HepG2 (cell line): Measurements from ENCODE around the gene RSKR.

Experiments used
- HMGXB4 ChIP-seq, 2 experiments: sonication (generic) in 1 of 2; formaldehyde crosslinking in 1 of 2; IDR thresholded peaks; 2 replicates each; pipeline versions ENCODE4 v1.4.0 to v1.6.1; 2018 to 2020; ENCODE audit warnings: missing genetic modification reagents in 2 of 2, borderline replicate concordance in 1 of 2, low read depth in 1 of 2, mild to moderate bottlenecking in 1 of 2, missing biosample characterization in 1 of 2
- JUND ChIP-seq: sonication (generic); formaldehyde crosslinking; IDR thresholded peaks from 2 replicates; pipeline ENCODE4 v1.8.0; 2022; ENCODE audit warnings: mild to moderate bottlenecking, missing genetic modification reagents
- KLF9 ChIP-seq: IDR thresholded peaks from 2 replicates; pipeline ENCODE4 v1.6.1; 2016; ENCODE audit warnings: low read depth
- MAZ ChIP-seq, 2 experiments: sonication (generic) in 1 of 2; formaldehyde crosslinking in 1 of 2; IDR thresholded peaks; 2 replicates each; pipeline versions ENCODE4 v1.5.0 to v1.6.1; 2012 to 2020; ENCODE audit warnings: low read depth in 2 of 2, mild to moderate bottlenecking in 2 of 2, borderline replicate concordance in 1 of 2, improper control_type of control experiment in 1 of 2, low read length in 1 of 2, missing genetic modification reagents in 1 of 2, moderate library complexity in 1 of 2
- NR2F6 ChIP-seq, 2 experiments: IDR thresholded peaks; 2 replicates each; pipeline ENCODE4 v1.6.1; 2016; ENCODE audit warnings: antibody characterized with exemption in 1 of 2, mild to moderate bottlenecking in 1 of 2
- POLR2AphosphoS5 ChIP-seq: IDR thresholded peaks from 2 replicates; pipeline ENCODE4 v1.6.1; 2012; ENCODE audit warnings: low read depth, low read length
- SMC3 ChIP-seq: IDR thresholded peaks from 2 replicates; pipeline ENCODE4 v1.6.1; 2011; ENCODE audit warnings: low read length, improper control_type of control experiment
- SUZ12 ChIP-seq: fragments of 150-350 bp; IDR thresholded peaks from 2 replicates; pipeline ENCODE4 v1.6.1; 2014; ENCODE audit warnings: low read depth, low read length
- SYNCRIP ChIP-seq: fragments of 200-400 bp; formaldehyde crosslinking; IDR thresholded peaks from 2 replicates; pipeline ENCODE4 v1.6.1; 2018; ENCODE audit warnings: mild to moderate bottlenecking, low read depth, low read length; ENCODE audit not compliant: insufficient read depth
- TCF7L2 ChIP-seq: IDR thresholded peaks from 2 replicates; pipeline ENCODE4 v1.6.1; 2011; ENCODE audit warnings: mild to moderate bottlenecking, low read depth, low read length, moderate library complexity
- ZBTB43 ChIP-seq: sonication (generic); formaldehyde crosslinking; conservative IDR thresholded peaks from 2 replicates; pipeline ENCODE4 v1.4.0; 2020; ENCODE audit warnings: missing genetic modification reagents
- TF ChIP-seq, protein P1 (sequence below): sonication (generic); formaldehyde crosslinking; IDR thresholded peaks from 2 replicates; pipeline ENCODE4 v1.4.0; 2020; ENCODE audit warnings: low read depth, mild to moderate bottlenecking, missing genetic modification reagents
- TF ChIP-seq, protein P2 (sequence below): sonication (generic); formaldehyde crosslinking; IDR thresholded peaks from 2 replicates; pipeline ENCODE4 v1.4.0; 2020; ENCODE audit warnings: missing genetic modification reagents

DNA sequence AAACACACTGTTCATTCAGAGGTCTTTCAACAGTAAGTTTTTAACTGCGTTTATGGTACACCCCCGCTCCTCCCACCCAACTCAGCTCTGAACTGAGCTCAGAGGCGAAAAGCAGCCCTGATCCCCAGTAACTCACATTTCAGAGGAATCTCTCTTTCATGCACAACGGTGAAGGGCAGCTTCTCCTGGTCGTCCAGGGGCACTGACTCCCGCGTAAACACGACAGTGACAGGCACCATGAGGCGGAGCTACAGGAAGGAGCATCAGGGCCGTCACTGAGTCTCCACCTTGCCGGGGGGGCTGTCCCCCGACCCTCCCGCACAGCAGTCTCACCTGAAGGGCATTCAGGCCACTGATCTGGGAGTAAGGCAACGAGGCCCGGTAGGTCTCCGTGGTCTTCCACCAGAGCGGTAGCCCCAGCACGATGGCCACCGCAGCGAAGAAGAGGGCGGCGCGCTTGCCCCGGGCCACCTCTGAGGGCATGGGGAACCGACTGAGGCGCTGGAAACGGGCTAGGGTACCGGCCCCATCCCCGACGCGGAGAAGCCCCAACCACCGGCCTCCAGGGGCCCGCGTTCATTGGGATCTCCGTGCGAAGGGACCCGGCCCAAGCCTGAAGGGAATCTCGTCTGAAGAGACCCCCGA, 43.1 kb downstream of the RSKR start:
- TF ChIP-seq MAZ (IDR thresholded peaks at IDR 0.05; ENCODE audit: borderline replicate concordance, low read depth, low read length) (no peak), MAZ (CRISPR knock-in tag; IDR thresholded peaks at IDR 0.05; ENCODE audit: low read depth) (no peak), KLF9 (CRISPR knock-in tag) (no peak), TCF7L2 (no peak), HMGXB4 (CRISPR knock-in tag; IDR thresholded peaks at IDR 0.05; ENCODE audit: borderline replicate concordance in 1 of 2, low read depth in 1 of 2) (no peak; a peak in 1 of 4 replicates), SYNCRIP (no peak), JUND (CRISPR knock-in tag) (no peak; the same call in 1 of the 2 replicates), SUZ12 (no peak), SMC3 (no peak), NR2F6 (IDR thresholded peaks at IDR 0.05) (no peak), NR2F6 (CRISPR knock-in tag; IDR thresholded peaks at IDR 0.05) (no peak), POLR2AphosphoS5 (no peak), ZBTB43 (CRISPR knock-in tag) (no peak)
- TF ChIP-seq, protein P1, sequence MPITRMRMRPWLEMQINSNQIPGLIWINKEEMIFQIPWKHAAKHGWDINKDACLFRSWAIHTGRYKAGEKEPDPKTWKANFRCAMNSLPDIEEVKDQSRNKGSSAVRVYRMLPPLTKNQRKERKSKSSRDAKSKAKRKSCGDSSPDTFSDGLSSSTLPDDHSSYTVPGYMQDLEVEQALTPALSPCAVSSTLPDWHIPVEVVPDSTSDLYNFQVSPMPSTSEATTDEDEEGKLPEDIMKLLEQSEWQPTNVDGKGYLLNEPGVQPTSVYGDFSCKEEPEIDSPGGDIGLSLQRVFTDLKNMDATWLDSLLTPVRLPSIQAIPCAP (CRISPR knock-in tag): no peak
- TF ChIP-seq, protein P2, sequence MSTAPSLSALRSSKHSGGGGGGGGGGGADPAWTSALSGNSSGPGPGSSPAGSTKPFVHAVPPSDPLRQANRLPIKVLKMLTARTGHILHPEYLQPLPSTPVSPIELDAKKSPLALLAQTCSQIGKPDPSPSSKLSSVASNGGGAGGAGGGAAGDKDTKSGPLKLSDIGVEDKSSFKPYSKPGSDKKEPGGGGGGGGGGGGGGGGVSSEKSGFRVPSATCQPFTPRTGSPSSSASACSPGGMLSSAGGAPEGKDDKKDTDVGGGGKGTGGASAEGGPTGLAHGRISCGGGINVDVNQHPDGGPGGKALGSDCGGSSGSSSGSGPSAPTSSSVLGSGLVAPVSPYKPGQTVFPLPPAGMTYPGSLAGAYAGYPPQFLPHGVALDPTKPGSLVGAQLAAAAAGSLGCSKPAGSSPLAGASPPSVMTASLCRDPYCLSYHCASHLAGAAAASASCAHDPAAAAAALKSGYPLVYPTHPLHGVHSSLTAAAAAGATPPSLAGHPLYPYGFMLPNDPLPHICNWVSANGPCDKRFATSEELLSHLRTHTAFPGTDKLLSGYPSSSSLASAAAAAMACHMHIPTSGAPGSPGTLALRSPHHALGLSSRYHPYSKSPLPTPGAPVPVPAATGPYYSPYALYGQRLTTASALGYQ (CRISPR knock-in tag): no peak
